IPS DF 19.7 (cell line): ENCODE data around the gene GOLGA6C.
"Not testable (repeated sequence)": the region's sequence is repeated elsewhere in the genome, so short reads cannot be mapped to it uniquely, and the experiment has no call there.

Experiments used
- DNase-seq: peaks from one replicate; pipeline ENCODE4 v3.0.0-alpha.2; 2013; ENCODE audit warnings: low read depth, low spot score

GOLGA6C gene

DNA sequence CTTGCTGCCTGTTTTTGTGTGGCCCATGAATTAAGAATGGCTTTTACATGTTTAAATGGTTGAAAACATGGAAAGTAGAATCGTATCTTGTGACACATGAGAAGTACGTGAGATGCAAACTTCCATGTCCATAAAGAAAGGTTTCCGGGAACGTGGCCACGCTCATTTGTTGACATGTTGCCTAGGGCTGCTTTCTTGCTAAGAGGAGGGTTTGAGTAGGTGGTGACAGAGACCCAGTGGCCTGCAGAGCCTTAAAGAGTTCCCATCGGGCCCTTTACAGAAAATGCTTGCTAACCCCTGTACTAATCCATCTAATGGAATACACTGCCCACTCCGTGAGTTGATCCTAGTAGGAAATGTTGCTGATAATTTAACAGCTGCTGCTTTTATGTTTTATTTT is 31.0 kb upstream of the GOLGA6C start:
- not testable (repeated sequence) for DNase-seq

DNA sequence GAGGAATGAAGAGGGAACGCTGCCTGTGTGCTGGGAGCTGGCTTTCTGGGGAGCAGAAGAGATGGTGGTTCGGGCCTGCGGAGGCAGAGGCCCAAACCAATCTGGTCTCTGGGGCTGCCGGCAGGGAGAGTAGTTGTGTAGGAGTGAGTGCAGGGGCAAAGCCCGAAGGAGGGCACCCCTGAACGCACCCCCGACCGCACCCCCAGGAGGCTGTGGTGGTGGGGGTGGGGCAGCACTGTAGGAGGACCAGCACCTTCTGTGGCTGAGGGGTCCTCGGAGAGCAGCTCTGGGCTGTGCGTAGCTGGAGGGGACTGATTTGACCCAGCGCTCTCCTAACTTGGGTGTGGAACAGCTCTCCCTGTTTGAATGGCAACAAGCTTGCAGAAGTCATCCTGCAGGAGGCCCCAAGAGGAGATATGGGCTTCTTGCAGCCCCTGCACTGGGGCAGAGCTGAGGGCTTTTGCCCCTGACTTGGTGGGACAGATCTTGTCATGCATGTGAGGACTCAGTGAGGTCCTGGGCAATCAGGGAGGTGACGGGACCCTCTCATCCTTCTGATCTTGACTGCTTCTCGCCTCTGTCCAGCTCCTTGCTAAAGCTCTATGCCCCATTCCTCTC is 30.4 kb upstream of the GOLGA6C start:
- DNase-seq = no peak

DNA sequence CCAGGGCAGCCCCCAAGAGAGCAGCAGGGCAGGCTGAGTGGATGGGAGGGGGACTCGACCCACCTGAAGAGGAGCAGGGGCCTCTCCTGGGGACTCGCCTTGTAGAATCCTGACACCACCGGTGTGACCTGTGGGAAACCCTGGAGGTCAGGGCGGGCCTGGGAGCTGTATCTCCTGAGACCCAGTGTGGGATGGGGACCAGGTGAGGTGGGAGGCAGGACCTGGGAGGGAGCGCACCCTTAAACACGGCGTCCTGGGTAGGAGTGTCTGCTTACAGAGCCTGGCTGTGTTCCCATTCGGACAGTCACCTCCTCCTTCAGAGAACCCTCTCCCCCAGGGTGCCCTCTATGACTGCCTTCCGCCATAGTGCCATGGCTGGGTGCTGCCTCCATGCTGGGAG is 29.3 kb upstream of the GOLGA6C start:
- no peak for DNase-seq

DNA sequence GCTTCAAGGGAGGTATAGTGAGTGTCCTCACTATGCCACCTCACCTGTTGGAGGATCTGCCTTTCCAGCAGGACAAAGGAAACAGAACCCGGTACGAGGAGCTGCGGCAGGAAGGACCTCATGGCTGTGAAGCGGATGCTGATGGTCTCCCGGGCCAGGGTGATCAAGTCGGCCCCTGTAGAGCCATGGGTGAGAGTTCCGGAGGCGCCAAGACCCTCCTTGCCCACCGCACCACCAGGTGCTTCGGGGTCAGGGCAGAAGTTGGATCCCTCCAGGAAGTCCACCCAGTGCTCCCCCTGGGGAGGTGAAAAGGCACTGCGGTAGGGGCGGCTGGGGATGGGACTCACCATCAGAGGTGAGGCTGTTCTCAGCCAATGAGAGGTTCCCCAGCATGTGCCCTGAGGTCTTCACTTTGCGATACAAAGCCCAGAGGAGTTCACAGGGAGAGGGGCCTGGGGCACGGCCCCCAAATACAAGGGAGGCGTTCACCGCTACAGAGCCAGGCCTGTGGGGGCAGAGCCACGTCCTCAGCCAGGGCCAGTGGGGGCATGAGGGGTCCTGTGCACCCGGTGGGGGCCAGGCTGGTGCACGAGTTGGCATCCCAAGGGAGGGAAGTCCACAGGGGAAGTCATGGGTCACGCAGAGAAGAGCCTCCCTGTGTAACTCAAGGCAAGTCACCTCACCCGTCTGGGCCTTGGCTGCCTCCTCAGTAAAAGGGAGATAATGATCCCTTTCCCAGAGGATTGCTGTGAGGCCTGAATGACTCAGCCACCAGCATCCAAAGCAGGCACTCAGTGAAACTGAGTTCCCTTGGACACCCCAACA is 28.7 kb upstream of the GOLGA6C start:
- DNase-seq = no peak

DNA sequence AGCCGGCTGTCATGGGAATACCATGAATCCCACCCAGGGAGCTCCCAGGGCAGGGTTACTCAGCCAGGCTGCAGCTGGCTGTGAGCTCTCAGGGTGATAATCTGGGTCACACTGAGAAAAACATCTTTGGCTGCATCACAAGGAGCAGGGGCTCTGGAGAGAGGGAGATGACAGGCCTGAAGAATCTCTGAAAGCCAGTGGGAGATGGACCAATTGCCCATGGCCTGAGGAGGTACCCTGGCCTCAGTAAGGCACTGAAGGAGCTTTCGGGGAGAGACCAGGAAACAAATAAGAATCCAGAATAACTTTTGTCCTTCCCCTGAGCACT is 28.2 kb upstream of the GOLGA6C start:
- DNase-seq = no peak

DNA sequence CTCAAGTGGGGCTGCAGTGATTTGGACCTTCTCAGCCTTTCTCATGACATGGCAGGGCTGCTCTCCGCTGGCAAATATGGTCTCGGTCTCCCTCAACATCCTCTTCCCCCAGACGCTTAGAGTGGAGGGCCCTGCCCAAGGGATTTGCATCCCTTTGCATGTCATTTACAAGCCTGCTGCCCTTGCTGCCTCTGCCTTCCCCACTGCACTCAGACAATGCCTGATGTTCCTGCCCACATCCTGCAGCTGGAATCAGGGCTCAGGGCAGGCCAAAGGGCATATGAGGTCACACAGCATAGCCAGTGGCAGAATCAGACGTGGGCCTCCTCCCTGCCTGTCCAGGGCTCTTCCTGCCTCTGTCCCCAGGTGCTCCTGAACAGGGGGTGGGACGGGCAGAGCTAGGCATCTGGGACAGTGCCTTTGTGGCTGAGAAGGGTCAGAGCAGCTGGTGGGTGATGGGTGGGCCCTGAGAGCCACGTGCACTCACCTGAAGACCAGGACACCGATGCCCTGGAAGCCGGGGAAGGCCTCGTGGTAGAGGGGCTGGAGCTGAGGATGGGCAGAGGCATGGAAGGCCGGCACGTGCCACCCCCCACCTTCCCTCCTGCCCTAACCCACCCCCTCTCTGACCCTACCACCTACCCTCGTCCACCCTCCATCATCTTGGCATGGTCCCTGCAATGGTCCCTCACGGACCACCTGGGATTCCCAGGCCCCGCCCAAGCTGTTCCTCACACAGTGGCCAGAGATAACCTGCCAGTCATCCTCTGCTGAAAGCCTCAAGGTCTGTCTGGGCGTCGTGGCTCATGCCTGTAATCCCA is 27.4 kb upstream of the GOLGA6C start:
- DNase-seq = no peak

DNA sequence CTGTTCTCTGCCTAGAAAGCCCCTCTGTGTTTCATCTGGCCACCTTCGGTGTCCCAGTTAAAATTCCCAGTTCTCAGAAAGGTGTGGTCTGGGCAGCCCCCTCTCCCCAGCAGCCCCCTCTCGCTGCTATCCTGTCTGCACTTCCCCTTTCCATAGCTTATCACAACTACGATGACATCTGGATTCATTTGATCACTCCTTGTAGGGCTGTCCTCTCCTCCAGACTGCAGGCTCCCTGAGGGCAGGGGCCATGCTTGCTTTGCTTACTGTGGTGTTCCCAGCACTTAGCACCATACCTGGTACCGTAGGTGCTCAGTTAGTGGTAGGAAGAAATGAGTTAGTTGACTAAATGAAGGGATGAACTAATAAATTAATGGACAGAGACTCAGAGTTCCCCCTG is 26.3 kb upstream of the GOLGA6C start:
- no peak for DNase-seq

DNA sequence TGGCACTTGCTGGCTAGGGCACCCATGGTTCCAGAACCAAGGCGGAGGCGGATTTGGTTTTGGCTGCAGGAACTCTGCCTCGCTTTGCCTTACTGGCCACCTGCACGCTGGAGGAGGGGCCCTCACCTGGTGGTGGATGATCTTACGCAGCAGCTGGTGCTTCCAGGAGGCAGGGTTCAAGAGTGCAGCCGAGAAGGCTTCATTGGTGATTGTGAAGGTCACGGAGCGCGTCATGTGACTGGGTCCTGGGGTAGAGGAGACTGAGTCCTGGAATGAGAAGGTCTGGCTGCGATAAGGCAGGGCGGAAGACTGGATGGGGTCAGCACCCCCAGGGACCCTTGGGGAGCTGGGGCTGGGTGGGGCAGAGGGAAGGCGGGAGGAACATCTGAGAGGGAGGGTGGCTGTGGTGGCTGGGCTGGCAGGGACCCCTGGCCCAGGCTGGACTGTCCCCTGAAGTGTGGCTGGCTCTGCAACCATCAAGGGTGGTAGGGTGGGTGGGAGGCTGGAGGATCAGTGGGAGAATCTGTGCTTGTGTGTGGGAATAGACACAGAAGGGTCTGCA is 25.8 kb upstream of the GOLGA6C start:
- DNase-seq = no peak

DNA sequence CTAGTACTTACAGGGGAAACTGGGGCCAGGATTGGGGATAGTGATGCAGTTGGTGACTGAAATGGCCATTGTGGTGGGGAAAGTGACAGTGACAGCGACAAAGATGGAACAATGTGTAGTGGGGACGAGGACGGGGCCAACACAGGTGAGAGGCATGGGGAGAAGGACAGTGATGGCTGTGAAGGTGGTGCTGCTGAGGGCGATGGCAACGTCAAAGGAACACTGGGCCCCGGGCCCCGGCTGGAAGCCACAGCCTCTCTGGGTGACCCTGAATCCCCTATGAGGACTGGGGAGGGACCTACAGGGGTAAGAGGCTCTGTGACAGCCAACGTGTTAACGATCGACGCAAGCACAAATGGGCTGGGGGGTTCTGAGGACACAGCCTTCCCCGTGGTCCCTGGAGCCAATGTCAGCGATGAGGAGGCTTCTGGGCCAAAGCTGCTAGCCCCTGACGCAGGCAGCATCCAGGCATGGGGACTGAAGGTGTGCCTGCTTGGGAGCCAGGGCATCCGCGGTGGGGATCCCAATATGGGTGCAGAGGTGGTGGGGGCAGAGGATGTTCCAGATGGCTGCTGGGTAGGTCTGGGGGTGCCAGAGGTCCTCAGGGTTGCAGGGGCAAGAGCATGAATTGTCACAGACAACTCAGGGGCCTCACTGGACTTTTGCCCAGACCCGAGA is 25.2 kb upstream of the GOLGA6C start:
- no peak for DNase-seq

DNA sequence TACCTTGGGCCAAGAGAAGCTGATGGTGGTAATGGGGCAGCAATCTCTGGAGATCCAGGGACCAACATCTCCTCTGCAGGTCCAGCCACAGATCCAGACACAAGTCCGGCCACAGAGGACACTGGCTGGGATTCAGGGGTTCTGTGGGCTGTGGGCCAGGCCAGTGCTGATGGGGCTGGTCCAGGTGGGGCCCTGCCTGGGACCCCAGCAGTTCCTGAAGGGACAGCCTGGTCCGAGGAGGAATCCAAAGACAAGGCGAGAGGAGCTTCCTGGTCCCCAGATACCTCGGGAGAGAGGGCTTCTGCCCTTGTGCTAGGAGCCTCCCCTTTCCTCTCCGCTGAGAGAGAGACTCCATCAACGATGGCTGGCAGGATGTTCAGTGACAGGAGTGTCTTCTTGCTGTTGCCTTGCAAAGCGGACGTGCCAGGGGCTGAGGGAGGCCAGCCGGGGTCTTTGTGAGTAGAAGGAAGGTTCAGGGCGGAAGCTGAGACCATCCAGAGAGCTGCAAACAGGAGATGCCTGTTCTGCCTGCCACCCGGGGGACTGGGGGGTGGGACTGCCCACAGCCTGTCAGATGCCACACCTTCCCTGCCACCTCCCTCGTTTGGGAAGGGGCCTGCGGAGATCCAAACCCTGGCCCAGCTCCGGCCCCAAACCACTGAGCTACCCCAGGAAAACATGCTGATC is 24.5 kb upstream of the GOLGA6C start:
- no peak for DNase-seq

DNA sequence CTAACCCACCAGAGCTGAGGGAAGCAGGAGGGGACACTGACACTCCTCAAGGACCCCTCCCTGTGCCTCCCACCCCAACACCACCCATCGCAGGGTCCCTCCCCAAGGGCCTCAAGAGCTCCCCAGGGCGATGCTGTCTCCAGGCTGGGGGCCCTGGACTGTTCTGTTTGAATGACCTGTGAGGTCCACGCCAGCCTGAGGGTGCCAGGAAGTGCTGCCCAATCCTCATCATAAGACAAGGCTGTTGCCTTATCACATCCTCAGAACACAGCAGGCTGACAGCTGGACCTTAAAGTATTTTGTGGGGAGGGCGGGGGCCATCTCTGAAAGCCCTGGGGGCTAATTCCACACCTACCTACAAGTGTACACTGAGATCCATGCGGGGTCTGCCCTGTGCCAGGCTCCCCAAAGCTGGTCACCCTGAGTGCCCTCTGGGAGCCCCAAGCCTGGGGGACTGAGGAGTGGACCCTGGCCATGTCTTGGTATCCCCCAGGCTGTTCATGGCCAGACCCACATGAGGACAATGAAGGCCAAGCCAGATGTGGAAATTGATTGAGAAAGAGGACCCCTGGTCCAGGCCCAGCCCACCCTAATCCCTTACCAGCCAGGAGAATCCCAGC is 23.8 kb upstream of the GOLGA6C start:
- DNase-seq = no peak

DNA sequence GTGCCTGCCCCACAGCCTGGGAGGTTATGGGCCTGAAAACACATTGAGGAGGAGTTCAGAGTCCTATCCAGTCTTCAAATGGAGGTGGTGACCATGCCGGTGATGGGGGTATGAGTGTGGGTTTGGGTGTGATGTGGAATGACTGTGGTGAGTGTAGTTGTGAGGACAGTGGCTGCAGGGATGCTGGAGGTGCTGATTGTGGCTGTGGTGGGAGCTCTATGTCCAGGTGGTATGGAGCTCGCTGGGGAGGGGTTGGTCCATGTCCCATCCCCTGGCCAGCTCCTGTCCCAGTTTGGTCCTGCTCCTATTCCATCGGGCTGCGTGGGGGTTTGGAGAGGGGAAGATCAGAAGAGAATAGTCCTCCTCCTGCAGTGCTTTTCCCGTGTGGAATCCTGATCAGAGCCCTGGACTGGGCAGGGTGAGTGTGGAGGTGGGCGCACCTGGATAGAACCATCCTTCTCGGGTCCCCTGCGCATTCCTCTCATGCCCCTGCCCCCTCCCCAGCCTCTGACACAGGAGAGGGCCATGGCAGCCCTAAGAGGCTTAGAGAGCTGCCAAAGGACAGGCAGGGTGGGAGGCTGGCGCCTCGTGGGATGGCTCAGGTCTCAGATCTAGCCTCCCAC is 23.0 kb upstream of the GOLGA6C start:
- DNase-seq = no peak

DNA sequence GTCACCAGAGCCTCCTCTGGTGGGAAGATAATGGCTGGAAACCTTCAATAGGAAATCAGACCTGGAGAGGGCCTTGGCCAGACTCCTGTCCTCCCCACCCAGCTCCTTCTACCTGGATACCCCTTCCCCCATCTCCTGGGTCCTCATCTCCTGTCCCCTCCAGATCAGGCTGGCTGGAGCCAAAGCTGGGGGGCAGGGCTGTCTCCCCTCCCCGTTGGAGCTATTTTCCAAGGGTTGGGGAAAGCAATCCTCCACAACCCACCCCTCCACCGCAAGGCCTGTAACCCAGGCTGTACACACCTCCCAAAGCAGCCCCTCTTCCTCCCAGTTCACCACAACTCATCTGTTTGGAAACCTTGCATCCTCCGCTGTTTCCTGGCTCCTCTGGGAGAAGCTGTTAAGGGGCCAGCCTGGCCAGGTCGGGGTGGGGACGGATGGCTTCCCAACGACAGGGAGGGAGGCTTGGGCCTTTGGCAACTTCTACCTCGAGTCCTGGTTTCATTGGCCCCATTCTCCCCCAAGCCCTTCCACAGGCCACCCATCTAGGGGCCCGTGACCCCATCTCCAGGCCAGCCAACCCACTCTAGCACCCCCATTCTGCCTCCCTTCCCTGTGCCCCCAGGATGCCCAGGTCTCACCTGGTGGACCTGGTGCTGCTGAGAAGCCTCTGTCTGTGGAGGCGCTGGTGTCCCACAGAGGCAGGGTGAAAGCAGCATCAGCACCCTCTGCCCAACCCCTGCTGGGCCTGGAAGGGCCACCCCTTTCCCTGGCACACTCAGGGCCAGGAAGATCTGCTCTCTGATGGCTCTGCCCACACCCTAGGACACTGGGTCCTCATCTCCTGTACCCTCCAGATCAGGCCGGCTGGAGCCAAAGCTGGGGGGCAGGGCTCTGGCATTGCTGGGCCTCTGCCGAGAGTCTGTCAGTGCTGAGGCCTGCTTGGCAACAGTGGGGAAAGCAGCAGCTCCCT is 22.1 kb upstream of the GOLGA6C start:
- DNase-seq = no peak

DNA sequence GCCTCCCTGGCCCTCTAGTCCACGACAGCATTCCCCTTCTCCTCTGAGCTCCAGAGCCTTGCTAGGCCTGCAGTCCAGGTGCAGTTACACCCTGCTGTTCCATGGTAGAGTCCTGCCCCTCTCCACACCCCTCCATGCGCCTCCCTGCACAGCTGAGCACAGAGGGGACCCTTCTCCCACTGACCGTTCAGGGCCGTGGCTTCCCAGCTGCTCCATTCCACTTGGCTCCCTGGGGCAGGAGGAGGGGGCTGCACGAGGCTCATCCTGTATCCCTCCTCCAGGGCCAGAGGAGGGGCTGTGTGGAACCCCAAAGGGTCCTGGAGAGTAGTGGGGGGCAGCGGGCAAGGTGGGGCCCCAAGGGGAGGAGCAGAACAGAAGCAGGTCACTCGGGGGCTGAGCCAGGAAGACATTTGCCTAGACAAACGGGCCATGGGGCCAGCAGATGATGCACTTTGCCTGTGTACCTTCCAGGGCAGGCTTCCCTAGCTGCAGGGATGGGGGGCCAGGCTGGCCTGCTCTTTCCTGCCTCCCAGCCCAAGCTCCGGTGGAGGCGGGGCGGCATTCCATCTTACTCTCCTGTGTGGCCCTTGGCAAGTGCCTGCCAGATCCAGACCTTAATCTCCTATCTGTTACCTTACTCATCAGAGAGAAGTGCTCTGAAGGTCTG is 20.7 kb upstream of the GOLGA6C start:
- DNase-seq = no peak

DNA sequence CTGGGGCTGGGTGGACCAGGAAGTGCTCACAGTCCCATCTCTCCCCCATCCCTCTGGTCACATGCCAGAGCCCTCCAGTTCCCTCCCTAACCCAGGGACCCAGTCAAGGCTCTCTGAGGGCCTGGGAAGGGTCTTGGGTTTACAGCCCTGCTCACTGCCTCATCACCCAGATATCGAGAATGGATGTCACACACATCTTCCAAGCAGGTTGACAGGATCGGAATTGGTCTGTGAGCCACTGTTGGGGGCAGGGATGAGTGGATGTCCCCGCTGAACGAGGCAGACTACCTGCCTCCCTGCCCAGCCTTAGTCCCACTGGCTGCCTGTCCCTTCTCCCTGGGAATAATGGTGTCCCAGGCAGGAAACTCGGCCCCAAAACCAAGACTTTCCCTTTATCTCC is 20.0 kb upstream of the GOLGA6C start:
- no peak for DNase-seq

DNA sequence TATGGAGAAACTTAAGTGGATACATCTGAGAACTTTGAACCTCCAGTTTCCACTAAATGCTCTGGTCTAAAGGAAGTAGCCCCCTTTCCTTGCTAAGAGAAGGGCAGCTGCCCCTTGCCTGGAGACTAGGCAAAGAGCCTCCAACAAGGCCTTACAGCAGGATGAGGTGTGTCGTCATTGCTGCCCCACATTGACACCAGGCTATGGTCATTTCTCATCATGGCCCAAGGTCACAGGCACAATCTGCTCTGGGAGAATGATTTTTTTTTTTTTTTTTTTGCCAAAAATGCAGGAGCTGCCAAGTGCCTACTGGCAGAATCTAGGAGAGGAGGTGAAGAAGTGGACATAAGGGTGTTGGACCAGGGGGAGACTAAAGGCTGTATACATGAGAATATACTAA is 12.4 kb upstream of the GOLGA6C start:
- DNase-seq = not testable (repeated sequence)

DNA sequence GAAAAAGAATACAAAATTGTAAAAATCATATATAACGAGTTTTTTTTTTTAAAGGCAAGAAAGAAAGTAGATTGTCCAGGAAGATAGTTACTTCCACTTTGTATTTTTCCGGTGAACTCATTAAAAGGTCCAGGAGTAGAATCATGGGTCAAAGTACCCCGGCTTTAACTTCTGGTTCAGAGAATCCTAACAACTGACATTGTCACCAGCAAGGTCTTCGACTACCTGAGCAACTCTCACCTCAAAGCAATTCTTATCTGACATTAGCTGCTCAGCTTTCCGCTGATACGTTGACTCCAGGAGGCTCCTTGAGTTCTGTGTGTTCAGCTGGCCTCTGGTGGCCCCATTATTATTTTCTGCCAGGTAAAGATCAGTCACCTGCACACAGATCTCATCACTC is 9.1 kb upstream of the GOLGA6C start:
- DNase-seq = not testable (repeated sequence)

DNA sequence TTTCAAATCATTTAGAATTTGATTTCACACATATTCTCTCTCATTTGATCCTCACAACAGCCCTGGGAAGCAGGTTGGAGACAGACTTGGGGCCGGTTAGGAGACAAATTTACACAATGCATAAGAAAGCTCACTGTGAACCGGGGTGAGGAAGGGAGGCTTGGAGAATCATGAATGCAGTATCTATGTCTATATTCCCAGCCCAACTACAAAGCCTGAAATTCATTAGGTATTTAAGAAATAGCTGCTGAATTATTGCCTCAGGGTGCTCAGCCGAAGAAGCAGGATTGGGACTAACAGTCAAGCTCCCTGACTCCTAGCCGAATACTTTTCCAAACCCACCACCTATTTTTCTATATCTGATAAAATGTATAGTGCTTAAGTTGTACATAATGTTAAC is 8.4 kb upstream of the GOLGA6C start:
- no peak for DNase-seq

DNA sequence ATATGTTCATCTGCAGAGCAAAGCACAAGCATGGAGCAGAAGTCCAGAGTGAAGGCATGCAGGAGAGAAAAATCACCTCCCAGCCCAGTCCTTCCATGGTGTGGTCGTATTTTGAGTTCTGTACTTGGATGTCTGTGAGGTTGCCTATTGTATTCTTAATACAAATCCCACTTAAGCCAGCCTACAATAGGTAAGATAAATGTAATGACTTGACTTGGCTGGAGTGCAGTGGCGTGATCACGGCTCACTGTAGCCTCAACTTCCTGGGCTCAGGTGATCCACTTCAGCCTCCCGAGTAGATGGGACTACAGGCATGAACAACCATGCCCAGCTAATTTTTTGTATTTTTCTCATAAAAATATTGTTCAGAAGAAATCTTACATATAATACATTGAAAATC is 6.8 kb upstream of the GOLGA6C start:
- not testable (repeated sequence) for DNase-seq
